Right lobe of liver (tissue), 6 donors: ENCODE data around the gene TSC22D4. TPM values are rescaled to one million over a fixed set of nuclear protein-coding genes. Genes with fewer than 3 reads are reported as not detected.

Experiments used
- ATAC-seq, 4 donors: fragments of 200-7000 bp; cut with Tn5 transposase; one replicate each; pipeline ENCODE4 v1.9.1; 2020; ENCODE audit warnings: mild to moderate bottlenecking in 4 of 4, moderate library complexity in 4 of 4
- DNase-seq, 3 donors: peaks; one replicate each; pipeline ENCODE4 v3.0.0-alpha.2; 2020
- H3K27ac ChIP-seq, 3 donors: fragments of 200-600 bp; one replicate each; pipeline ENCODE4 v1.8.0; 2022
- H3K27me3 ChIP-seq, 2 donors: fragments of 200-600 bp; one replicate each; pipeline ENCODE4 v1.8.0; 2022
- H3K36me3 ChIP-seq, 4 donors: fragments of 200-600 bp; sonication (generic) in 1 of 4; one replicate each; pipeline versions ENCODE4 v1.5.1 to v1.8.0; 2017 to 2022; ENCODE audit warnings: control low read depth in 1 of 4
- H3K4me1 ChIP-seq, 4 donors: fragments of 200-600 bp; sonication (generic) in 1 of 4; one replicate each; pipeline versions ENCODE4 v1.5.1 to v1.8.0; 2017 to 2022; ENCODE audit warnings: control low read depth in 1 of 4
- H3K4me3 ChIP-seq, 3 donors: fragments of 200-600 bp; one replicate each; pipeline ENCODE4 v1.8.0; 2022
- H3K9me3 ChIP-seq, 4 donors: fragments of 200-600 bp; sonication (generic) in 1 of 4; one replicate each; pipeline versions ENCODE4 v1.5.1 to v1.8.0; 2017 to 2022; ENCODE audit warnings: control low read depth in 1 of 4
- POLR2A ChIP-seq: fragments of 450-650 bp; IDR thresholded peaks from one replicate; pipeline ENCODE4 v1.6.1; 2017; ENCODE audit warnings: antibody characterized with exemption, mild to moderate bottlenecking
- WGBS: methylation state at CpG from one replicate; pipeline ENCODE4 v1.1.6; 2018; ENCODE audit warnings: low coverage, low lambda C conversion rate; ENCODE audit not compliant: insufficient coverage; ENCODE audit errors: missing lambda C conversion rate; 5-methylcytosine and 5-hydroxymethylcytosine counted together
- intact Hi-C, 2 donors: fragments of 100-400 bp; cut with DNase I; formaldehyde crosslinking; loops; one replicate each; pipeline versions ENCODE4 v1.11.2 to v1.14.1; 2022
- total RNA-seq, 6 experiments: library from RNA; depleted of rRNA in 2 of 6; stranded (reverse); fragments of >200 nt in 2 of 6; fragmentation: NEBNext Ultra II Directional in 3 of 6; extraction: Animal tissue kit (Norgen Biotek cat#: 25700) in 3 of 6; gene quantifications; one replicate each; pipeline versions ENCODE4 v1.1.0 to v1.2.4, GENCODE V29; 2016 to 2023
- TF ChIP-seq, protein P1 (sequence below), 4 donors: fragments of 200-600 bp in 3 of 4; fragments of 450-650 bp in 1 of 4; IDR thresholded peaks; one replicate each; pipeline versions ENCODE4 v1.5.1 to v1.8.0; 2016 to 2022; ENCODE audit warnings: antibody characterized with exemption in 4 of 4, mild to moderate bottlenecking in 2 of 4
- donor health status: DM: no; HTN: yes; CAD: no.
- donor health status: DM: no; HTN: no; CAD: no.
- donor health status: DM: no; HTN: no; CAD: no.
- donor health status: DM: no; HTN: yes; CAD: no.
- donor health status: DM: no; HTN: yes; CAD: no.

Gene TSC22D4
- total RNA-seq, 6 experiments from 2014 or later: 12.5 to 20.5 (median 17.0) TPM

GRCh38 chr7:100428199-100428966, 50.6 kb downstream of the TSC22D4 start, which contains the start of gene ZCWPW1:
ZCWPW1 (minus strand) TSS chr7:100428703; CDS start chr7:100420649, 8,054 bp downstream.
- Histone ChIP-seq H3K27me3 (no peaks in the 10 kb centered on the region), H3K36me3 (peaks cover 0 to 5% (median 2%) of the 10 kb centered on the region in 4 donors), H3K27ac (peak within 1 kb of the TSS; percentile 98 to 99 (median 98)), H3K4me3 (peak within 1 kb of the TSS; percentile 84 to 85 (median 84)), H3K9me3 (no peaks in the 10 kb centered on the region), H3K4me1 (peaks cover 0 to 24% (median 2%) of the 10 kb centered on the region in 4 donors)
- DNase-seq (peak; percentile 96 to 97 (median 97)), ATAC-seq (peak; percentile 69 to 79 (median 75))
- intact Hi-C loops: no loop called here
- WGBS: under 1% methylated on average over 37 of the region's 66 CpGs
- TF ChIP-seq POLR2A: peak; percentile 100
- TF ChIP-seq, protein P1, sequence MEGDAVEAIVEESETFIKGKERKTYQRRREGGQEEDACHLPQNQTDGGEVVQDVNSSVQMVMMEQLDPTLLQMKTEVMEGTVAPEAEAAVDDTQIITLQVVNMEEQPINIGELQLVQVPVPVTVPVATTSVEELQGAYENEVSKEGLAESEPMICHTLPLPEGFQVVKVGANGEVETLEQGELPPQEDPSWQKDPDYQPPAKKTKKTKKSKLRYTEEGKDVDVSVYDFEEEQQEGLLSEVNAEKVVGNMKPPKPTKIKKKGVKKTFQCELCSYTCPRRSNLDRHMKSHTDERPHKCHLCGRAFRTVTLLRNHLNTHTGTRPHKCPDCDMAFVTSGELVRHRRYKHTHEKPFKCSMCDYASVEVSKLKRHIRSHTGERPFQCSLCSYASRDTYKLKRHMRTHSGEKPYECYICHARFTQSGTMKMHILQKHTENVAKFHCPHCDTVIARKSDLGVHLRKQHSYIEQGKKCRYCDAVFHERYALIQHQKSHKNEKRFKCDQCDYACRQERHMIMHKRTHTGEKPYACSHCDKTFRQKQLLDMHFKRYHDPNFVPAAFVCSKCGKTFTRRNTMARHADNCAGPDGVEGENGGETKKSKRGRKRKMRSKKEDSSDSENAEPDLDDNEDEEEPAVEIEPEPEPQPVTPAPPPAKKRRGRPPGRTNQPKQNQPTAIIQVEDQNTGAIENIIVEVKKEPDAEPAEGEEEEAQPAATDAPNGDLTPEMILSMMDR (IDR thresholded peaks at IDR 0.05): no peak

- Histone ChIP-seq H3K27ac (peak overlapping the region; percentile 98 to 99 (median 98)), H3K9me3 (no peaks in the 10 kb centered on the region), H3K36me3 (no peaks in the 10 kb centered on the region), H3K4me3 (peak overlapping the region; percentile 84 to 85 (median 84)), H3K4me1 (peaks cover 0 to 21% (median 2%) of the 10 kb centered on the region in 4 donors), H3K27me3 (no peaks in the 10 kb centered on the region)
- DNase-seq: no peak
- WGBS: 39% methylated on average over 12 of the region's 16 CpGs
- intact Hi-C loops: no loop called here
- no peak for ATAC-seq
- no peak for TF ChIP-seq POLR2A
- TF ChIP-seq, protein P1 (IDR thresholded peaks at IDR 0.05): no peak
Observed at GRCh38 chr7:100427762-100428198, 51.2 kb downstream of the TSC22D4 start.

- Histone ChIP-seq H3K4me3 (no peak overlapping the region), H3K36me3 (no peaks in the 10 kb centered on the region), H3K4me1 (peaks cover 0 to 15% (median 2%) of the 10 kb centered on the region in 4 donors), H3K27me3 (no peaks in the 10 kb centered on the region), H3K27ac (no peak overlapping the region), H3K9me3 (no peaks in the 10 kb centered on the region)
- ATAC-seq (no peak), DNase-seq (no peak)
- intact Hi-C loops: no loop called here
- no peak for TF ChIP-seq POLR2A
- TF ChIP-seq, protein P1 (IDR thresholded peaks at IDR 0.05): no peak
Observed at GRCh38 chr7:100426516-100426915, 52.5 kb downstream of the TSC22D4 start.

DNA sequence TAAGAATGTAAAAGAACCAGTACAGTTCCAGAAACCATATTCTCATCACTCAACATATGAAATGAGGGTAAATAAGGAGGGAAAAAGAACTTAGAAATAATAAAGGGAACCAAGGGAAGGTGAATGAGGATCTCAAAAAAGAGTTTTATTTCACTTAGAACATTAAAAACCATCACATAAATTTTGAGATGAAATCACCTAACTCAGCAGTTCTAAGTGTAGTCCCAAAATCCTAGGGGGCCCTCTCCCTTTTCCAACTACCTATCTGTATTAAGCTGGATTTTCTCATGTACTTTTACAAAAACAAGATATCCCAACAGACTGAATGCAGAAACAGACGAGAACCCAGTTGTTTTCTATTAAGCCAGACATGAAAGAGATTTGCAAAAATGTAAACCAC, 53.7 kb downstream of the TSC22D4 start:
- no peak overlapping the region for H3K27ac ChIP-seq
- DNase-seq (no peak), ATAC-seq (no peak)
- WGBS: 58% methylated on average over 1 of the region's 1 CpG
- peaks cover 0 to 7% (median 2%) of the 10 kb centered on the region in 4 donors for H3K4me1 ChIP-seq
- no peak overlapping the region for H3K4me3 ChIP-seq
- intact Hi-C loops: no loop called here
- no peaks in the 10 kb centered on the region for H3K27me3 ChIP-seq
- H3K9me3 ChIP-seq: no peaks in the 10 kb centered on the region
- H3K36me3 ChIP-seq: no peaks in the 10 kb centered on the region
- no peak for TF ChIP-seq POLR2A
- TF ChIP-seq, protein P1 (IDR thresholded peaks at IDR 0.05): no peak
